CD4-positive, alpha-beta T cell treated with Interleukin-6 for 4 hours (primary cell): ENCODE measurements around the gene SP8.
"Not testable (repeated sequence)": the region's sequence is repeated elsewhere in the genome, so short reads cannot be mapped to it uniquely, and the experiment has no call there.

Experiments
- DNase-seq: peaks from one replicate; pipeline ENCODE4 v3.0.0-alpha.2; 2020; ENCODE audit warnings: mixed read lengths

Gene SP8

GRCh38 chr7:20786779-20787659, at the start of gene SP8:
Gene SP8, minus strand, starts transcription at chr7:20786886. Its CDS starts 88 bp downstream, at chr7:20786798.
- DNase-seq, result no peak

GRCh38 chr7:20836424-20836823, 49.7 kb upstream of the SP8 start:
- DNase-seq, result not testable (repeated sequence)

- no peak for DNase-seq
Measured at GRCh38 chr7:20835111-20835750, 48.5 kb upstream of the SP8 start.

- DNase-seq, result no peak
Measured at GRCh38 chr7:20834656-20835055, 48.0 kb upstream of the SP8 start.

GRCh38 chr7:20831956-20832355, 45.3 kb upstream of the SP8 start:
- DNase-seq, result no peak

- no peak for DNase-seq
Measured at GRCh38 chr7:20831451-20831850, 44.8 kb upstream of the SP8 start.

GRCh38 chr7:20828947-20829346, 42.3 kb upstream of the SP8 start:
- DNase-seq, result no peak

GRCh38 chr7:20827172-20827571, 40.5 kb upstream of the SP8 start:
- DNase-seq, result no peak

GRCh38 chr7:20826243-20826642, 39.6 kb upstream of the SP8 start:
- DNase-seq, result no peak

- DNase-seq, result no peak
Measured at GRCh38 chr7:20825555-20825954, 38.9 kb upstream of the SP8 start.

- DNase-seq, result not testable (repeated sequence)
Measured at GRCh38 chr7:20821390-20821789, 34.7 kb upstream of the SP8 start.

- no peak for DNase-seq
Measured at GRCh38 chr7:20816372-20816959, 29.8 kb upstream of the SP8 start.

GRCh38 chr7:20804345-20804744, 17.7 kb upstream of the SP8 start:
- DNase-seq, result no peak

GRCh38 chr7:20799566-20800366, 13.1 kb upstream of the SP8 start:
- no peak for DNase-seq

GRCh38 chr7:20798694-20799121, 12.0 kb upstream of the SP8 start:
- no peak for DNase-seq

- DNase-seq, result no peak
Measured at GRCh38 chr7:20798081-20798693, 11.5 kb upstream of the SP8 start.

- DNase-seq, result no peak
Measured at GRCh38 chr7:20797462-20798080, 10.9 kb upstream of the SP8 start.

GRCh38 chr7:20797042-20797461, 10.4 kb upstream of the SP8 start:
- DNase-seq, result no peak

GRCh38 chr7:20796500-20796899, 9.8 kb upstream of the SP8 start:
- DNase-seq, result no peak

GRCh38 chr7:20795881-20796280, 9.2 kb upstream of the SP8 start:
- DNase-seq, result no peak

- no peak for DNase-seq
Measured at GRCh38 chr7:20795361-20795760, 8.7 kb upstream of the SP8 start.

GRCh38 chr7:20794676-20795075, 8.0 kb upstream of the SP8 start:
- no peak for DNase-seq
